ENCODE measurements around the gene SPATA6L. TPM values are rescaled to one million over a fixed set of nuclear protein-coding genes. Genes with fewer than 3 reads are reported as not detected.
A peak's percentile ranks its signal among the peaks of the same experiment; 100 is the strongest.

The SPATA6L gene
- total and polyA plus RNA-seq, 2 of the 13 experiments (the other 11 are each of a cell fraction or from before 2014, with no cell fraction given) = 1.1 to 1.9 TPM

GRCh38 chr9:4700091-4700490 lies 33.8 kb upstream of the SPATA6L start (continued):
- TF ChIP-seq ZNF773 (CRISPR knock-in tag; IDR thresholded peaks at IDR 0.05; ENCODE audit: borderline replicate concordance) (no peak), ZBTB33 (CRISPR knock-in tag; IDR thresholded peaks at IDR 0.05) (0 out of 2 replicates have a peak, but pooled peaks have one; percentile 30), LCORL (IDR thresholded peaks at IDR 0.05) (no peak), LCORL (CRISPR knock-in tag; IDR thresholded peaks at IDR 0.05) (peak; percentile 70), HDAC6 (IDR thresholded peaks at IDR 0.05; ENCODE audit: low read depth, low read length) (no peak), ZNF549 (CRISPR knock-in tag; IDR thresholded peaks at IDR 0.05) (no peak), EP300 (IDR thresholded peaks at IDR 0.05; ENCODE audit: low read depth in 2 of 2, low read length in 2 of 2) (peak; percentile 65 to 77; a peak in 3 of 4 replicates), EP300 (CRISPR knock-in tag; IDR thresholded peaks at IDR 0.05; ENCODE audit: borderline replicate concordance) (peak; percentile 79), TAF1 (CRISPR knock-in tag; IDR thresholded peaks at IDR 0.05) (no peak), NCOA2 (CRISPR knock-in tag; IDR thresholded peaks at IDR 0.05) (peak; percentile 85), ZNF207 (IDR thresholded peaks at IDR 0.05; ENCODE audit: borderline replicate concordance) (no peak), SPEN (CRISPR knock-in tag; IDR thresholded peaks at IDR 0.05; ENCODE audit: low read depth) (no peak), KDM2A (CRISPR knock-in tag; IDR thresholded peaks at IDR 0.05; ENCODE audit: borderline replicate concordance, low read depth) (peak; percentile 48; the same call in 1 of the 2 replicates), HOXD1 (CRISPR knock-in tag; IDR thresholded peaks at IDR 0.05) (no peak), SOX6 (IDR thresholded peaks at IDR 0.05) (no peak), SOX6 (CRISPR knock-in tag; IDR thresholded peaks at IDR 0.05) (peak; percentile 54), SNRNP70 (IDR thresholded peaks at IDR 0.05; ENCODE audit: low read depth, low read length) (no peak), FOXO1 (CRISPR knock-in tag; IDR thresholded peaks at IDR 0.05) (peak; percentile 57; the same call in 1 of the 2 replicates), NFIC (IDR thresholded peaks at IDR 0.05; ENCODE audit: low read length) (no peak; the same call in 1 of the 2 replicates), ZBTB37 (CRISPR knock-in tag; IDR thresholded peaks at IDR 0.05) (no peak), SP2 (CRISPR knock-in tag; IDR thresholded peaks at IDR 0.05) (no peak), HDAC2 (CRISPR knock-in tag; IDR thresholded peaks at IDR 0.05) (peak; percentile 82), DMAP1 (CRISPR knock-in tag; IDR thresholded peaks at IDR 0.05) (peak; percentile 44; the same call in 1 of the 2 replicates), SP1 (IDR thresholded peaks at IDR 0.05) (no peak), SP1 (CRISPR knock-in tag; IDR thresholded peaks at IDR 0.05) (peak; percentile 41; the same call in 1 of the 2 replicates), MTF1 (CRISPR knock-in tag; IDR thresholded peaks at IDR 0.05) (no peak), ETS1 (CRISPR knock-in tag; IDR thresholded peaks at IDR 0.05) (no peak), ONECUT2 (CRISPR knock-in tag; IDR thresholded peaks at IDR 0.05) (no peak), CTCF (CRISPR knock-in tag; IDR thresholded peaks at IDR 0.05) (no peak), ZNF605 (CRISPR knock-in tag; IDR thresholded peaks at IDR 0.05) (no peak)

Measured in HepG2 (cell line).